ENCODE data around the gene SV2B. TPM values are rescaled to one million over a fixed set of nuclear protein-coding genes. Genes with fewer than 3 reads are reported as not detected.

SV2B gene
- total RNA-seq, 1 experiment from 2014 or later: 3.9 TPM

- H3K36me3 ChIP-seq (ENCODE audit: insufficient read depth, low read length, poor library complexity, severe bottlenecking): no peaks in the 10 kb centered on the region
- POLR2A ChIA-PET (ENCODE audit: low non-redundant PET): no interaction called here
- peaks cover 18% of the 10 kb centered on the region for H3K9me3 ChIP-seq (ENCODE audit: low read depth, low read length, poor library complexity, severe bottlenecking)
- intact Hi-C loops (cut with micrococcal nuclease; ENCODE audit: unreplicated experiment): no loop called here
- no TSS peak for BruUV-seq (replicated peaks)
- no peak overlapping the region for H3K27ac ChIP-seq (ENCODE audit: low read depth, low read length, poor library complexity, severe bottlenecking)
- CTCF ChIA-PET: interaction anchor here (0.6 kb wide), 1 partner anchor 1211 kb away, joined by 3 read pairs; no protein-coding TSS in a partner anchor
- peaks cover 10% of the 10 kb centered on the region for H3K27me3 ChIP-seq (replicated peaks; ENCODE audit: insufficient read depth, low read depth, low read length, poor library complexity)
- no peak for TF ChIP-seq CTCF (conservative IDR thresholded peaks at IDR 0.05; ENCODE audit: low read depth, low read length)
- TF ChIP-seq EZH2 (IDR thresholded peaks at IDR 0.05; ENCODE audit: borderline replicate concordance, low read depth, low read length, poor library complexity, severe bottlenecking): no peak
- no peak overlapping the region for H3K4me3 ChIP-seq (ENCODE audit: low read depth, low read length, poor library complexity, severe bottlenecking)
- H3K4me1 ChIP-seq (ENCODE audit: insufficient read depth, low read length, poor library complexity, severe bottlenecking): no peaks in the 10 kb centered on the region
- DNase-seq (ENCODE audit: low spot score): no peak
Observed at GRCh38 chr15:91168457-91168856, 68.4 kb downstream of the SV2B start.

- POLR2A ChIA-PET (ENCODE audit: low non-redundant PET): no interaction called here
- Histone ChIP-seq H3K9me3 (ENCODE audit: low read depth, low read length, poor library complexity, severe bottlenecking) (peaks cover 5% of the 10 kb centered on the region), H3K4me1 (ENCODE audit: insufficient read depth, low read length, poor library complexity, severe bottlenecking) (no peaks in the 10 kb centered on the region), H3K27me3 (replicated peaks; ENCODE audit: insufficient read depth, low read depth, low read length, poor library complexity) (peaks cover 10% of the 10 kb centered on the region), H3K36me3 (ENCODE audit: insufficient read depth, low read length, poor library complexity, severe bottlenecking) (no peaks in the 10 kb centered on the region), H3K27ac (ENCODE audit: low read depth, low read length, poor library complexity, severe bottlenecking) (no peak overlapping the region), H3K4me3 (ENCODE audit: low read depth, low read length, poor library complexity, severe bottlenecking) (no peak overlapping the region)
- intact Hi-C loops (cut with micrococcal nuclease; ENCODE audit: unreplicated experiment): no loop called here
- no TSS peak for BruUV-seq (replicated peaks)
- TF ChIP-seq CTCF (conservative IDR thresholded peaks at IDR 0.05; ENCODE audit: low read depth, low read length) (no peak), EZH2 (IDR thresholded peaks at IDR 0.05; ENCODE audit: borderline replicate concordance, low read depth, low read length, poor library complexity, severe bottlenecking) (no peak)
- DNase-seq (ENCODE audit: low spot score): no peak
- CTCF ChIA-PET: no interaction called here
Observed at GRCh38 chr15:91171334-91171733, 71.3 kb downstream of the SV2B start.

- H3K27ac ChIP-seq (ENCODE audit: low read depth, low read length, poor library complexity, severe bottlenecking): no peak overlapping the region
- no peak for TF ChIP-seq CTCF (conservative IDR thresholded peaks at IDR 0.05; ENCODE audit: low read depth, low read length)
- no peaks in the 10 kb centered on the region for H3K4me1 ChIP-seq (ENCODE audit: insufficient read depth, low read length, poor library complexity, severe bottlenecking)
- no peak for DNase-seq (ENCODE audit: low spot score)
- H3K4me3 ChIP-seq (ENCODE audit: low read depth, low read length, poor library complexity, severe bottlenecking): no peak overlapping the region
- H3K36me3 ChIP-seq (ENCODE audit: insufficient read depth, low read length, poor library complexity, severe bottlenecking): no peaks in the 10 kb centered on the region
- CTCF ChIA-PET: no interaction called here
- BruUV-seq (replicated peaks): no TSS peak
- no peaks in the 10 kb centered on the region for H3K9me3 ChIP-seq (ENCODE audit: low read depth, low read length, poor library complexity, severe bottlenecking)
- intact Hi-C loops (cut with micrococcal nuclease; ENCODE audit: unreplicated experiment): no loop called here
- POLR2A ChIA-PET (ENCODE audit: low non-redundant PET): no interaction called here
- H3K27me3 ChIP-seq (replicated peaks; ENCODE audit: insufficient read depth, low read depth, low read length, poor library complexity): peaks cover 28% of the 10 kb centered on the region
Observed at GRCh38 chr15:91182101-91182500, 82.0 kb downstream of the SV2B start.

Measured in A673 (cell line).